ENCODE results near the gene ABCG1.

ABCG1 gene

GRCh38 chr21:42272109-42272962, 53.4 kb downstream of the ABCG1 start:
- no peak for FAIRE-seq
- DNase-seq (ENCODE audit: insufficient read length), result no peak
- no peak for TF ChIP-seq TAF1 (IDR thresholded peaks at IDR 0.05; ENCODE audit: borderline replicate concordance, low read depth, low read length)
- no peak for TF ChIP-seq POLR2AphosphoS5 (IDR thresholded peaks at IDR 0.05; ENCODE audit: low read depth, low read length)
- no peak for TF ChIP-seq POLR2A (IDR thresholded peaks at IDR 0.05; ENCODE audit: low read depth, low read length)

GRCh38 chr21:42272984-42273600, 54.2 kb downstream of the ABCG1 start:
- TF ChIP-seq TAF1 (IDR thresholded peaks at IDR 0.05; ENCODE audit: borderline replicate concordance, low read depth, low read length), result no peak
- TF ChIP-seq POLR2AphosphoS5 (IDR thresholded peaks at IDR 0.05; ENCODE audit: low read depth, low read length), result no peak
- TF ChIP-seq POLR2A (IDR thresholded peaks at IDR 0.05; ENCODE audit: low read depth, low read length), result no peak
- no peak for FAIRE-seq
- DNase-seq (ENCODE audit: insufficient read length), result no peak

- no peak for FAIRE-seq
- no peak for DNase-seq (ENCODE audit: insufficient read length)
- TF ChIP-seq POLR2AphosphoS5 (IDR thresholded peaks at IDR 0.05; ENCODE audit: low read depth, low read length), result no peak
These were observed 57.1 kb downstream of the ABCG1 start for GRCh38 chr21:42276076-42276475.

- FAIRE-seq (no peak), DNase-seq (ENCODE audit: insufficient read length) (no peak)
- TF ChIP-seq POLR2A (IDR thresholded peaks at IDR 0.05; ENCODE audit: low read depth, low read length) (no peak), POLR2AphosphoS5 (IDR thresholded peaks at IDR 0.05; ENCODE audit: low read depth, low read length) (no peak), TAF1 (IDR thresholded peaks at IDR 0.05; ENCODE audit: borderline replicate concordance, low read depth, low read length) (no peak)
These were observed 57.7 kb downstream of the ABCG1 start for GRCh38 chr21:42276526-42277154.

GRCh38 chr21:42277593-42277992, 58.7 kb downstream of the ABCG1 start:
- DNase-seq (ENCODE audit: insufficient read length), result no peak
- no peak for FAIRE-seq
- no peak for TF ChIP-seq POLR2A (IDR thresholded peaks at IDR 0.05; ENCODE audit: low read depth, low read length)

GRCh38 chr21:42278451-42279149, 59.7 kb downstream of the ABCG1 start:
- no peak for DNase-seq (ENCODE audit: insufficient read length)
- FAIRE-seq, result no peak
- no peak for TF ChIP-seq TAF1 (IDR thresholded peaks at IDR 0.05; ENCODE audit: borderline replicate concordance, low read depth, low read length)
- TF ChIP-seq POLR2AphosphoS5 (IDR thresholded peaks at IDR 0.05; ENCODE audit: low read depth, low read length), result no peak
- TF ChIP-seq POLR2A (IDR thresholded peaks at IDR 0.05; ENCODE audit: low read depth, low read length), result no peak

- no peak for FAIRE-seq
- no peak for DNase-seq (ENCODE audit: insufficient read length)
- no peak for TF ChIP-seq POLR2A (IDR thresholded peaks at IDR 0.05; ENCODE audit: low read depth, low read length)
These were observed 60.5 kb downstream of the ABCG1 start for GRCh38 chr21:42279341-42279871.

- FAIRE-seq (no peak), DNase-seq (ENCODE audit: insufficient read length) (no peak)
- TF ChIP-seq POLR2A (IDR thresholded peaks at IDR 0.05; ENCODE audit: low read depth, low read length) (no peak), POLR2AphosphoS5 (IDR thresholded peaks at IDR 0.05; ENCODE audit: low read depth, low read length) (no peak), TAF1 (IDR thresholded peaks at IDR 0.05; ENCODE audit: borderline replicate concordance, low read depth, low read length) (no peak)
These were observed 60.9 kb downstream of the ABCG1 start for GRCh38 chr21:42279888-42280287.

GRCh38 chr21:42280356-42281180, 61.6 kb downstream of the ABCG1 start:
- no peak for DNase-seq (ENCODE audit: insufficient read length)
- FAIRE-seq, result no peak
- TF ChIP-seq TAF1 (IDR thresholded peaks at IDR 0.05; ENCODE audit: borderline replicate concordance, low read depth, low read length) (no peak), POLR2AphosphoS5 (IDR thresholded peaks at IDR 0.05; ENCODE audit: low read depth, low read length) (no peak), POLR2A (IDR thresholded peaks at IDR 0.05; ENCODE audit: low read depth, low read length) (no peak)

GRCh38 chr21:42281181-42281680, 62.3 kb downstream of the ABCG1 start:
- TF ChIP-seq POLR2AphosphoS5 (IDR thresholded peaks at IDR 0.05; ENCODE audit: low read depth, low read length) (no peak), POLR2A (IDR thresholded peaks at IDR 0.05; ENCODE audit: low read depth, low read length) (no peak), TAF1 (IDR thresholded peaks at IDR 0.05; ENCODE audit: borderline replicate concordance, low read depth, low read length) (no peak)
- no peak for DNase-seq (ENCODE audit: insufficient read length)
- FAIRE-seq, result no peak

GRCh38 chr21:42282021-42282420, 63.1 kb downstream of the ABCG1 start:
- FAIRE-seq, result no peak

More at GRCh38 chr21:42282021-42282420, 63.1 kb downstream of the ABCG1 start:
- DNase-seq (ENCODE audit: insufficient read length), result no peak
- no peak for TF ChIP-seq POLR2A (IDR thresholded peaks at IDR 0.05; ENCODE audit: low read depth, low read length)
- TF ChIP-seq TAF1 (IDR thresholded peaks at IDR 0.05; ENCODE audit: borderline replicate concordance, low read depth, low read length), result no peak
- TF ChIP-seq POLR2AphosphoS5 (IDR thresholded peaks at IDR 0.05; ENCODE audit: low read depth, low read length), result no peak
